GM18519 (cell line): Measurements from ENCODE around the gene BEST1.

Experiments used
- ATAC-seq: cut with Tn5 transposase; IDR thresholded peaks from one replicate; pipeline ENCODE4 v1.9.1; 2021; ENCODE audit warnings: mild to moderate bottlenecking, moderate library complexity; ENCODE audit not compliant: unreplicated experiment, low FRiP score

Gene BEST1

DNA sequence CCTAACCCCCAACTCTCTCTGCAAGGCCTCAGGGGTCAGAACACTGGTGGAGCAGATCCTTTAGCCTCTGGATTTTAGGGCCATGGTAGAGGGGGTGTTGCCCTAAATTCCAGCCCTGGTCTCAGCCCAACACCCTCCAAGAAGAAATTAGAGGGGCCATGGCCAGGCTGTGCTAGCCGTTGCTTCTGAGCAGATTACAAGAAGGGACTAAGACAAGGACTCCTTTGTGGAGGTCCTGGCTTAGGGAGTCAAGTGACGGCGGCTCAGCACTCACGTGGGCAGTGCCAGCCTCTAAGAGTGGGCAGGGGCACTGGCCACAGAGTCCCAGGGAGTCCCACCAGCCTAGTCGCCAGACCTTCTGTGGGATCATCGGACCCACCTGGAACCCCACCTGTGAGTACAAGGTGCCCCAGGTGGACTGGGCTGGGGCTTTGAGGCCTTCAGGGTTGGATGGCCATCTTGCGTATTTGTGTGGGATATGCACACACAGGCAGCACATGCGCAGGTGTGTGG, at the start of gene BEST1:
Gene BEST1 (plus strand): TSS at position 317 of the 513 bp plus-strand sequence. CDS start 1,456 bp downstream, outside the sequence.
- no peak for ATAC-seq

- no peak for ATAC-seq
Measured at GRCh38 chr11:61901397-61901796, 48.8 kb upstream of the BEST1 start.

- no peak for ATAC-seq
Measured at GRCh38 chr11:61902313-61902712, 47.8 kb upstream of the BEST1 start.

GRCh38 chr11:61903845-61904244, 46.3 kb upstream of the BEST1 start:
- no peak for ATAC-seq

DNA sequence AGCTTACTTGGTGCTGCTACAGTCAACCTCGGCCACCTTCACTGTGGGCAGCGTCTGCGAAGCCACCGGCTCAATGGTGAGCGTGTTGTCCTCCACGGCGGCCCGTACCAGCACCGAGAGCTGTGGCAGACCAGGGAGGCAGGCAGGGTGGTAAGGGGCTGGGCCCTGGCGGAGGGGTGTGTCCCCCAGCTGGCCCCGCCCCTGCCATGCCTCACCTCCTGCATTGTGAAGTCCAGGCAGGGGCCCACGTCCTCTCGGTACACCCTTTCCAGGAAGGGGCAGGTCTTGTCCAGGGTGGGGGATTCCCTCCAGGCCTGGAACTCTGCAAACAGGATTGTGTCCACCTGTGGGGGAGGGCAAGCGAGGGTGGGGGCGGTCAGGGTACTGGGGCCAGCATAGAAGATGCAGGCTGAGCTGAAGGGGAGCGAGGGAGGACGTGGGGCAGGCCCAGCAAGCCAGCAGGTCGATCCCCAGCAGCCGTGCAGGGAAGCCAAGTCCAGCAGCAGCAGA, 45.6 kb upstream of the BEST1 start:
- ATAC-seq = no peak

GRCh38 chr11:61905067-61905696, 45.0 kb upstream of the BEST1 start:
- ATAC-seq = no peak

GRCh38 chr11:61905801-61906521, 44.2 kb upstream of the BEST1 start:
- ATAC-seq = no peak

DNA sequence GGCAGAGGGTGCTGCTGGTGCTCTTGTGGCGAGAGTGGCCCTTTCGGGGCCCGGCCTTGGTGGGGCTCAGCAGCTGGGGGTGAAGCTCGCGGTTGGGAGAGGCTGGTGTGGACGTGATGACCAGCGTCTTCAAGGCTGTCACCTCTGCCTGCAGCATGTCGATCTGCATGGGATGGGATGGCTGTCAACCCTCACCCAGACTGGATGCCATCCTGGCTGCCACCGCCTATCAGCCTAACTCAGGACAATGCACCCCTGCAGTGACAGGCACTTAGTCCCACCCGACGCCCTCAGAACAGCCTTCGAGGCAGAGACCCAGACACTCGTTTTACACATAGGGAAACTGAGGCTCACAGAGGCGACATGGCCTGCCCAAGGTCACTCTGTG, 43.6 kb upstream of the BEST1 start:
- ATAC-seq = no peak

GRCh38 chr11:61907282-61907681, 42.9 kb upstream of the BEST1 start:
- ATAC-seq = no peak

- no peak for ATAC-seq
Measured at GRCh38 chr11:61907871-61908729, 42.1 kb upstream of the BEST1 start.

DNA sequence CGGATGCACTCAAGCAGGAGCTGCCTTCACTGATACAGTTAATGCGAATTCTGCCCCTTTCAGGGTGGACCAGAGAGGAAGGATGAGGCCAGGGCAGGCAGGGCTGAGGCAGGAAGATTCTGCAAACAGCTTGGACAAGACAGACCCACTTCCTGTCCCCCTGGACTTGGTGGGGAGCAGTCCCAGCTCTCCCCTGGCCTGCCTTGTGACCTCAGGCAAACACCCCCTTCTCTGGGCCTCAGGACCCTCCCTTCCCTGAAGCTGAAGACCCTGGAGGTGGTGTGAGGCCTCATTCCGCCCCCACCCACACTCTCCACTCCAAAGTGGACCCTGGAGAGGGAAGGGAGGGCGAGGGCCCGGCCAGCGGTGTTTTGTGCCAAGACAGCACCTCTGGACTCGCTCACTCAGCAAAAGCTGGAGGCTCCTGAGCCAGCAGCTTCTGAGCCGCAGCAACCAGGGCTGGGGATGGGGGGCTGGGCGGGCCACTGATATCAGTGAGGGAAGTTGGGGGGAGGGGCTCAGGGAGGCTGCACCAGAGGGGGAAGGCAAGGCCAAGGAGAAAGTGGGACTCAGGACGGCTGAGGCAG, 41.3 kb upstream of the BEST1 start:
- no peak for ATAC-seq

DNA sequence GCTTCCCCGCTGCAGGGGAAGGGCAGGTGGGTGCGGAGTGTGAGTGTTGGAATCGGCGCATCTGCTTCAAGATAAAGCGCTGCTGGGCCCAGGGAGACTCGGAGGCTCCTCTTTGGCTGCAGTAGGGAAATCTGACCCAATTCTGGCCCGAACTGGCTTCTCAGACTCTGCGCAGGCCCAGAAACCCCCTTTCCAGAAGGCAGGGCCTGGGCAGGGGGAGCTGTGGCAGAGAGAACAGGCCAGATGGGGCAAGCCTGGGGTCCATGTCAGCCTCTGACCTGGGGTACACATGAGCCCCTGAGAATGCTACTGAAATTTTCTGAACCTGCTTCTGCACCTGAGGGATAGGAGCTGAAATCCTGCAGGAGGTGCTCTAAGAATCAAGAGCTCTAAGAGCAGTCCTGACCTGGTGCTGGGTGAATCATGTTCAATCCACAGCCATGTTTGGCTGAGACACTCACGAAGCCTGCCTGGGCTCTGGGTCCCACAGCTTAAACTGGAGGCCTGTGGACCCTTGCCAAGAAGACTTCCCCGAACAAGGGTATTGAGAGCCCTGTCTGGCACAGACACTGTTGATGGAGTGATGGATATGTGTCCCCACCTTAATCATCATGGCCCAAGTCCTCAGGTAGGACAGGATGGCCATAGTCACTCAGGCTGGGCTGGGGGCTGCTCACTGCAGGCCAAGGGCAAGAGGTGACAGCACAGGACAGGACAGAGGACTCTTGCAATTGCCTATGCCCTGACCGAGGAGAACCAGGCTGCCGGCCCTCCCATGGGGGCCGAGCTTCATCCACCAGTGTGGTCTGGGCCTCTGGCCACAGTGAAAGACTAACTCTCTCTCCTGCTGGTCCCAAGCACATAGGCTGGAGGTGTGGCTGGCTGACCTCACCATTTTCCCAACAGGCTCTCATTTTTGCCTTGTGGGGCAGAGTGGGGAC, 39.7 kb upstream of the BEST1 start:
- ATAC-seq = no peak

GRCh38 chr11:61911128-61911700, 38.9 kb upstream of the BEST1 start:
- no peak for ATAC-seq

- no peak for ATAC-seq
Measured at GRCh38 chr11:61911701-61912529, 38.2 kb upstream of the BEST1 start.

DNA sequence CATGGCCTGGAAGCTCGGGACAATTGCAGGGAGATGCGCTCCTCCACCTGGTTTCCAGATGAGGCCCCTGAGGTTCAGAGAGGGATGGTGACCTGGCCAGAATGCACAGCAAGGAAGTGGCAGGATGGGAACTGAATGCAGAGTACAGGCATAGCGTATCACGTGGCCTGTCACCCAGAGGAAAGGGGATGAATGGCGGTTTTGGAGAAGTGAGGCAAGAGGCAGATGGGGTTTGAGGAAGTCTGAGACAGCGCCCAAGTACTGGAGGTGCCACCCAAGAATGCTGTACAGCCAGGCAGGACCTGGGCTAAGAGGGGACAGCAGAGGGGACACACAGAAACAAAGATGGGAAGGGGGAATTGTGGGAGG, 37.6 kb upstream of the BEST1 start:
- ATAC-seq = no peak

DNA sequence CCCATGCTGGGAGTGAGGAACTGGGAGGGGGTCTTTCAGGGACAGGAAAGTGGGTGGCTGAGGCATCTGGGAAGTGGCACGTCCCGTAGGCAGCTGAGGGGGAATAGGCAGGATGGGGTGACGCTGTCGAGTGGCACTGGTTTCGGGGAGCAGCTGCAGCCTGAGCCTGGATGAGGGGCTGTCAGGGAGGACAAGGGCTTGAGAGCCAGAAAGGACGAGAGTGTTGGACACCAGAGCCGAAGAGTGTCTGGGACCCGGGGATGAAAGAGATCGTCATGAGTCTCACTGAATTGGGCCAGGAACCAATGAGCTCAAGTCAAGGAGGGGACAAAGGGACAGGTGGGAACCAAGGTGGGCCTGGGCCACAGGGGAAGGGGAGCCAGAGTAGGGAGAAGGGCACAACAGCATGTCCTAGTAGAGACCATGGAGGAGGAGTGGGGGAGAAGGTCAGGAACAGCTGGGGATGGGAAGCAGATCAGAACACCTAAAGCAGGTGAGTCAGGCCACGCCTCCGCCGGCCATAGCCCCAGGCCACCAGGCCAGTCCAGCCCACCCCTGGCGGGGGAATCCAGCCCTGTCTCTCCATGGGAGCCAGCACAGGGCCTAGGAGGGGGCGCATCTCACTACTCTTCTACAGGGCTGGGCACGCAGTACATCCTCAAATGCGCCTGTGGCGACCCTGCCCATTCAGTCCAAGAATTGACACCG, 37.0 kb upstream of the BEST1 start:
- no peak for ATAC-seq

DNA sequence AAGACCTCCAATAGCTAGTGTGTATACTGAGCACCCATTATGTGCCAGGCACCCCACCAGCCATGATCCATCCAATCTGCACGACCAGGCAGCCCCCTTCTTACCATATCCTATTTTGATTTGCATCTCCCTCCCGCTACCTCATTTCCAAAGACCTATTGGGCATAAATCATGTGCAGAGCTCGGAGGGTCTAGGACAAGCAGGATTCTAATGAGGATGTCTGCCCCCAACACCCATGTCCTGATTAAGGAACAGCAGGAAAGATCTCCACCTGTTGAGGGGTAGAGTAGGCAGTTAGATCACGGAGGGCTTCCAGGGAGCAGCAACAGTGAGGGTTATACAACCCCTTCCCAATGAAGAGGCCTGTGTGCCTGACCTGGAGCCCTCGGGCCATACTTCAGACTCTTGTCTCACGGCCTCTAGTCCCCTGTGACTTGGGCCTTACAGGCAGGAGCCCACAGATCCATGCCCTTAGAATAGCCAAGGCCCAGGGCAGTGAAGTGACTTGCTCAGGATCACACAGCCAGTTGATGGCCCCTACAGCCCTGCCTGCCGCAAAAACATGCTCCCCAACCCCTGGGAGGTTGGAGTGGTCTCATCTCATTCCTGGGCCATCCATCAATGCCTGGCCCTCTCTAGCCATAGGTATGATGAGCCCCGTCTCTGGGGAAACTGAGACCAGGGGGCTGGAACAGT, 36.3 kb upstream of the BEST1 start:
- no peak for ATAC-seq
